ENCODE measurements around the gene CYB561.

- TF ChIP-seq CTCF (conservative IDR thresholded peaks at IDR 0.05; ENCODE audit: low read depth in 2 of 2) (no peak), ETS1 (IDR thresholded peaks at IDR 0.05) (no peak), STAT1 (IDR thresholded peaks at IDR 0.05; ENCODE audit: unreplicated experiment) (no peak), POLR2AphosphoS5 (IDR thresholded peaks at IDR 0.05; ENCODE audit: low read depth) (no peak), JUNB (IDR thresholded peaks at IDR 0.05; ENCODE audit: unreplicated experiment) (no peak), EZH2 (IDR thresholded peaks at IDR 0.05; ENCODE audit: low read depth, unreplicated experiment) (no peak), CREB1 (CRISPR knock-in tag; IDR thresholded peaks at IDR 0.05; ENCODE audit: low read depth) (no peak), REST (IDR thresholded peaks at IDR 0.05; ENCODE audit: unreplicated experiment) (no peak), ZNF114 (CRISPR knock-in tag; IDR thresholded peaks at IDR 0.05) (no peak), EZH2phosphoT487 (IDR thresholded peaks at IDR 0.05; ENCODE audit: unreplicated experiment) (no peak), NANOG (IDR thresholded peaks at IDR 0.05; ENCODE audit: borderline replicate concordance) (no peak), ZNF331 (CRISPR knock-in tag; IDR thresholded peaks at IDR 0.05; ENCODE audit: low read depth) (no peak), ZNF462 (CRISPR knock-in tag; IDR thresholded peaks at IDR 0.05) (no peak)
Measured at GRCh38 chr17:63450551-63450950, 4.4 kb upstream of the CYB561 start.

Measured in GM23338 (cell line).